ENCODE data around the gene RAPGEF3.

- no peak for TF ChIP-seq TAF1 (IDR thresholded peaks at IDR 0.05; ENCODE audit: borderline replicate concordance, low read depth, low read length)
- no peak for TF ChIP-seq POLR2A (IDR thresholded peaks at IDR 0.05; ENCODE audit: low read depth, low read length)
- no peak for TF ChIP-seq POLR2AphosphoS5 (IDR thresholded peaks at IDR 0.05; ENCODE audit: low read depth, low read length)
Observed at GRCh38 chr12:47742253-47742825, 16.3 kb downstream of the RAPGEF3 start.
